Measurements from ENCODE around the gene PIP4K2A. TPM values are rescaled to one million over a fixed set of nuclear protein-coding genes. Genes with fewer than 3 reads are reported as not detected.

PIP4K2A gene
- total RNA-seq, 6 experiments from 2014 or later = 8.1 to 27.6 (median 12.0) TPM

DNA sequence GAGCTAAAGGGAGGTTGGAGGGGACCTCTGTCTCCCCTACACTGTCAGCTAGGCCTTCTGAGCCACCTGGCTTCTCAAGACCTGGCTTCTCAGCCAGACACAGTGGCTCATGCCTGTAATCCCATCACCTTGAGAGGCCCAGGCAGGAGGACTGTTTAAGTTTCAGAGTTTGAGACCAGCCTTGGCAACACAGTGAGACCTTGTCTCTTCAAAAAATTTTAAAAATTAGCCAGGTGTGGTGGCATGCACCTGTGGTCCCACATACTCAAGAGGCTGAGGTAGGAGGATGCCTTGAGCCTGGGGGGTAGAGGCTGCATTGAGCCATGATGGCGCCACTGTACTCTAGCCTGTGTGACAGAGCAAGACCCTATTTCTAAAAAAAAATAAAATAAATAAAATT is 33.1 kb downstream of the PIP4K2A start:
- H3K36me3 ChIP-seq = no peaks in the 10 kb centered on the region
- TF ChIP-seq POLR2A (IDR thresholded peaks at IDR 0.05) = no peak
- TF ChIP-seq, protein P1, sequence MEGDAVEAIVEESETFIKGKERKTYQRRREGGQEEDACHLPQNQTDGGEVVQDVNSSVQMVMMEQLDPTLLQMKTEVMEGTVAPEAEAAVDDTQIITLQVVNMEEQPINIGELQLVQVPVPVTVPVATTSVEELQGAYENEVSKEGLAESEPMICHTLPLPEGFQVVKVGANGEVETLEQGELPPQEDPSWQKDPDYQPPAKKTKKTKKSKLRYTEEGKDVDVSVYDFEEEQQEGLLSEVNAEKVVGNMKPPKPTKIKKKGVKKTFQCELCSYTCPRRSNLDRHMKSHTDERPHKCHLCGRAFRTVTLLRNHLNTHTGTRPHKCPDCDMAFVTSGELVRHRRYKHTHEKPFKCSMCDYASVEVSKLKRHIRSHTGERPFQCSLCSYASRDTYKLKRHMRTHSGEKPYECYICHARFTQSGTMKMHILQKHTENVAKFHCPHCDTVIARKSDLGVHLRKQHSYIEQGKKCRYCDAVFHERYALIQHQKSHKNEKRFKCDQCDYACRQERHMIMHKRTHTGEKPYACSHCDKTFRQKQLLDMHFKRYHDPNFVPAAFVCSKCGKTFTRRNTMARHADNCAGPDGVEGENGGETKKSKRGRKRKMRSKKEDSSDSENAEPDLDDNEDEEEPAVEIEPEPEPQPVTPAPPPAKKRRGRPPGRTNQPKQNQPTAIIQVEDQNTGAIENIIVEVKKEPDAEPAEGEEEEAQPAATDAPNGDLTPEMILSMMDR (IDR thresholded peaks at IDR 0.05) = no peak

DNA sequence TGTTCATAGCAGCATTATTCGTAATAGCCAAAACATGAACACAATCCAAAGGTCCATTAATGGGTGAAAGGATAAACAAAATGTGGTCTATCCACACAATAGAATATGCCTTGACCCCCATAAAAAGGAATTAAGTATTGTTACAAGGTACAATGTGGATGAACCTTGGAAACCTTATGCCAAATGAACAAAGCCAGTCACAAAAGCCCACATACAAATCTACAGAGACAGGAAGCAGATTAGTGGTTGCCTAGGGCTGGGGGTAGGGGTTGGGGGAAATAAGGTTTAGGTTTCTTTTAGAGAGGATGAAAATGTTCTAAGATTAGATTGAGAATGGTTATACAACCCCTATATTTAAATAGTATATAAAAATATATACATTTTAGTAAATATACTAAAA is 34.8 kb downstream of the PIP4K2A start:
- no peaks in the 10 kb centered on the region for H3K27me3 ChIP-seq
- no peak overlapping the region for H3K27ac ChIP-seq
- peaks cover 0 to 26% (median 10%) of the 10 kb centered on the region in 4 donors for H3K4me1 ChIP-seq
- ATAC-seq (no peak), DNase-seq (no peak)
- no peaks in the 10 kb centered on the region for H3K36me3 ChIP-seq
- 91% methylated on average over 1 of the region's 1 CpG for WGBS (ENCODE audit: insufficient coverage, low coverage, low lambda C conversion rate, missing lambda C conversion rate)
- H3K4me3 ChIP-seq = no peak overlapping the region
- no peak for TF ChIP-seq POLR2A (IDR thresholded peaks at IDR 0.05)
- TF ChIP-seq, protein P1 (IDR thresholded peaks at IDR 0.05) = no peak
- no peaks in the 10 kb centered on the region for H3K9me3 ChIP-seq
- intact Hi-C loops (cut with DNase I) = no loop called here

More for the DNA sequence above, 33.1 kb downstream of the PIP4K2A start:
- WGBS (ENCODE audit: insufficient coverage, low coverage, low lambda C conversion rate, missing lambda C conversion rate) = 100% methylated on average over 1 of the region's 1 CpG
- no peak for ATAC-seq
- Histone ChIP-seq H3K9me3 (no peaks in the 10 kb centered on the region), H3K4me3 (no peak overlapping the region), H3K4me1 (peaks cover 0 to 29% (median 10%) of the 10 kb centered on the region in 4 donors), H3K27ac (peak overlapping the region; percentile 19 to 66 (median 42)), H3K27me3 (no peaks in the 10 kb centered on the region)
- intact Hi-C loops (cut with DNase I) = no loop called here
- DNase-seq = no peak

DNA sequence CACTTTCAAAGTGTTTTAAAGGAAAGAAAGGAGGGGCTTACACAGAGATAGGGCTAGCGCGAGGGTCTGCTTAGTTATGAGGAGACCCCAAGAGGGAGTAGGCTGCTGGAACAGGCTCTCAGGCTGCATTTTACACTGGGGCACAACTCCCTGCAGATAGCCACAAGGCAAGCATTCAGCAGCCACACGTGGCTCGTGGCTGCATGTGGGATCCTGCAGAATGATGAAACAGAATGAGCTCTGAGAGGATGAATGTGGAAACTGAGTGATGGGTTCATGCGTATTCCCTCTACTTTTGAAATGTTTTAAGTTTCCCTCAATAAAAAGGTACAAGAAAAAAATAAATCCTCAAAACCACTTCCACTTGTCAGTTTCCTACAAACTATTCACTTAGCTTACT is 37.0 kb downstream of the PIP4K2A start:
- intact Hi-C loops (cut with DNase I) = no loop called here
- ATAC-seq (no peak), DNase-seq (no peak)
- TF ChIP-seq POLR2A (IDR thresholded peaks at IDR 0.05) = no peak
- TF ChIP-seq, protein P1 (IDR thresholded peaks at IDR 0.05) = no peak
- no peak overlapping the region for H3K27ac ChIP-seq
- H3K27me3 ChIP-seq = no peaks in the 10 kb centered on the region
- H3K4me1 ChIP-seq = peaks cover 0 to 16% (median 8%) of the 10 kb centered on the region in 4 donors
- H3K4me3 ChIP-seq = no peak overlapping the region
- no peaks in the 10 kb centered on the region for H3K36me3 ChIP-seq
- H3K9me3 ChIP-seq = no peaks in the 10 kb centered on the region
- WGBS (ENCODE audit: insufficient coverage, low coverage, low lambda C conversion rate, missing lambda C conversion rate) = 94% methylated on average over 5 of the region's 5 CpGs

DNA sequence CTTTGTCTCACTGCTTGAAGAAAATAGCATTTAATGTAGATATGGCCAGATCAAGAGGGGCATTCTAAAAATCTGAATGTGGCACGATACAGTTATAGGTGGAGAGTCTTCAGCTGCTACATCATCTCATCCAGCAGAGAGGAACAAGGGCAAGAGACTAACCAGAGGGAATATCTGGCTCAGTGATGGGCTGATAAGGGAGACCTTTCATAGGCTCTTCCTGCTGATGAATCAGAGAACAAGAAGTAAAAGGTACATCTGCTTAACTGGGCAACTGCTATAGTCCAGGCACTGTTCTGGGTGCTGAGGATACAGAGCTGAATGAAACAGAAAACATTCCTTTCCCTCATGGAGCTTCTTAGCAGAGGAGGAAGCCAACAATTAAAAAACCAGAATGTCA is 37.9 kb downstream of the PIP4K2A start:
- Histone ChIP-seq H3K27me3 (no peaks in the 10 kb centered on the region), H3K4me1 (peaks cover 0 to 7% (median 4%) of the 10 kb centered on the region in 4 donors), H3K9me3 (no peaks in the 10 kb centered on the region), H3K36me3 (no peaks in the 10 kb centered on the region), H3K4me3 (no peak overlapping the region), H3K27ac (no peak overlapping the region)
- no peak for ATAC-seq
- intact Hi-C loops (cut with DNase I) = no loop called here
- WGBS (ENCODE audit: insufficient coverage, low coverage, low lambda C conversion rate, missing lambda C conversion rate) = 90% methylated on average over 1 of the region's 1 CpG
- TF ChIP-seq POLR2A (IDR thresholded peaks at IDR 0.05) = no peak
- TF ChIP-seq, protein P1 (IDR thresholded peaks at IDR 0.05) = no peak
- no peak for DNase-seq

DNA sequence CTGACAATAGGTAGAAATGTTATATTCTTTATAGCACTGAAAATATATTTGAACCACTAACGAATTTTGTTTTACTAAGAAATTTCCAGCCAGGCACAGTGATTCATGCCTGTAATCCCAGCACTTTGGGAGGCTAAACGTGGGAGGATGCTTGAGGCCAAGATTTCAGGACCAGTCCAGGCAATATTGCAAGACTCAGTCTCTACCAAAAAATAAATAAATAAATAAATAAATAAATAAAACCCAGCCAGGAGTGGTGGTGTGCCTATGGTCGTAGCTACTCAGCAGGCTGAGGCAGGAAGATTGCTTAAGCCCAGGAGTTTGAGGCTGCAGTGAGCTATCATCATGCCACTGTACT is 39.8 kb downstream of the PIP4K2A start:
- no peak for DNase-seq
- no peaks in the 10 kb centered on the region for H3K27me3 ChIP-seq
- H3K27ac ChIP-seq = no peak overlapping the region
- no peak for ATAC-seq
- peaks cover 0 to 3% (median 0%) of the 10 kb centered on the region in 4 donors for H3K4me1 ChIP-seq
- TF ChIP-seq POLR2A (IDR thresholded peaks at IDR 0.05) = no peak
- TF ChIP-seq, protein P1 (IDR thresholded peaks at IDR 0.05) = no peak
- H3K4me3 ChIP-seq = no peak overlapping the region
- no peaks in the 10 kb centered on the region for H3K9me3 ChIP-seq
- H3K36me3 ChIP-seq = no peaks in the 10 kb centered on the region
- WGBS (ENCODE audit: insufficient coverage, low coverage, low lambda C conversion rate, missing lambda C conversion rate) = 73% methylated on average over 3 of the region's 3 CpGs
- intact Hi-C loops (cut with DNase I) = no loop called here
